Neural progenitor cell (in vitro differentiated cells): ENCODE data around the gene CMA1. TPM values are rescaled to one million over a fixed set of nuclear protein-coding genes. Genes with fewer than 3 reads are reported as not detected.
A peak's percentile ranks its signal among the peaks of the same experiment; 100 is the strongest.
"Not testable (repeated sequence)": the region's sequence is repeated elsewhere in the genome, so short reads cannot be mapped to it uniquely, and the experiment has no call there.

ENCODE experiments used
- DNase-seq: peaks from one replicate; pipeline ENCODE4 v3.0.0-alpha.2; 2016; ENCODE audit warnings: low spot score
- H2AFZ ChIP-seq: fragments of 200-600 bp; sonication (generic); replicated peaks from 2 replicates; pipeline ENCODE4 v1.6.1; 2016; ENCODE audit warnings: antibody characterized with exemption
- H3F3A ChIP-seq: fragments of 200-600 bp; sonication (generic); 2 replicates; pipeline ENCODE4 v1.6.1; 2016; ENCODE audit warnings: antibody characterized with exemption, low read depth
- H3K27ac ChIP-seq: fragments of 200-600 bp; sonication (generic); 2 replicates; pipeline ENCODE4 v1.5.1; 2016; ENCODE audit warnings: mild to moderate bottlenecking
- H3K27me3 ChIP-seq: fragments of 200-600 bp; sonication (generic); 2 replicates; pipeline ENCODE4 v1.6.1; 2016; ENCODE audit warnings: mild to moderate bottlenecking, moderate library complexity
- H3K36me3 ChIP-seq: fragments of 200-600 bp; sonication (generic); 2 replicates; pipeline ENCODE4 v1.5.1; 2016
- H3K4me1 ChIP-seq: fragments of 200-600 bp; sonication (generic); 2 replicates; pipeline ENCODE4 v1.6.1; 2016; ENCODE audit warnings: mixed run types
- H3K4me2 ChIP-seq: fragments of 200-600 bp; sonication (generic); 2 replicates; pipeline ENCODE4 v1.6.1; 2016
- H3K4me3 ChIP-seq: fragments of 200-600 bp; sonication (generic); 2 replicates; pipeline ENCODE4 v1.5.1; 2016
- H3K79me2 ChIP-seq: fragments of 200-600 bp; sonication (generic); 2 replicates; pipeline ENCODE4 v1.6.1; 2016; ENCODE audit warnings: low read depth
- H3K9ac ChIP-seq: fragments of 200-600 bp; sonication (generic); 2 replicates; pipeline ENCODE4 v1.6.1; 2016
- H3K9me3 ChIP-seq: fragments of 200-600 bp; sonication (generic); 2 replicates; pipeline ENCODE4 v1.5.1; 2016; ENCODE audit warnings: low read depth
- H4K20me1 ChIP-seq: fragments of 200-600 bp; sonication (generic); 2 replicates; pipeline ENCODE4 v1.6.1; 2016; ENCODE audit warnings: low read depth
- H3K27ac Mint-ChIP-seq: 3 replicates; pipeline ENCODE4 v1.8.0; 2021; ENCODE audit warnings: mixed read lengths
- H3K27me3 Mint-ChIP-seq: 2 replicates; pipeline ENCODE4 v1.8.0; 2022; ENCODE audit warnings: low read depth, mild to moderate bottlenecking, inconsistent platforms, moderate library complexity, mixed read lengths; ENCODE audit not compliant: insufficient read depth
- H3K36me3 Mint-ChIP-seq: 3 replicates; pipeline ENCODE4 v1.8.0; 2021; ENCODE audit warnings: mixed read lengths
- H3K4me1 Mint-ChIP-seq: 3 replicates; pipeline ENCODE4 v1.8.0; 2021; ENCODE audit warnings: mixed read lengths
- H3K4me3 Mint-ChIP-seq: 3 replicates; pipeline ENCODE4 v1.8.0; 2021; ENCODE audit warnings: mild to moderate bottlenecking, moderate library complexity, mixed read lengths
- H3K9me3 Mint-ChIP-seq: 3 replicates; pipeline ENCODE4 v1.8.0; 2020; ENCODE audit warnings: mixed read lengths
- CTCF ChIP-seq: fragments of 200-600 bp; sonication (generic); IDR thresholded peaks from 2 replicates; pipeline ENCODE4 v1.5.1; 2017; ENCODE audit warnings: antibody characterized with exemption, mild to moderate bottlenecking
- EZH2 ChIP-seq: fragments of 200-600 bp; sonication (generic); IDR thresholded peaks from 2 replicates; pipeline ENCODE4 v1.6.1; 2017; ENCODE audit warnings: antibody characterized with exemption, mild to moderate bottlenecking, moderate library complexity
- EZH2phosphoT487 ChIP-seq: fragments of 200-600 bp; sonication (generic); IDR thresholded peaks from 2 replicates; pipeline ENCODE4 v1.6.1; 2017; ENCODE audit warnings: antibody characterized with exemption
- total RNA-seq: library from RNA; depleted of rRNA; stranded (reverse); fragments of >200 nt; gene quantifications from 2 replicates; pipeline ENCODE4 v1.2.3, GENCODE V29; 2015; ENCODE audit warnings: low replicate concordance

CMA1 gene
- total RNA-seq, 1 donor from 2014 or later = not detected

- Mint-ChIP-seq H3K4me3 (no peak overlapping the region), H3K9me3 (no peaks in the 10 kb centered on the region), H3K27me3 (no peaks in the 10 kb centered on the region), H3K36me3 (peaks cover 4% of the 10 kb centered on the region), H3K27ac (no peak overlapping the region), H3K4me1 (peaks cover 5% of the 10 kb centered on the region)
- Histone ChIP-seq H3K27me3 (no peaks in the 10 kb centered on the region), H3K79me2 (no peaks in the 10 kb centered on the region), H4K20me1 (no peaks in the 10 kb centered on the region), H3K9ac (no peak overlapping the region), H3K4me3 (no peak overlapping the region), H2AFZ (peak overlapping the region; percentile 99), H3K9me3 (no peaks in the 10 kb centered on the region), H3K36me3 (no peaks in the 10 kb centered on the region), H3K4me2 (no peak overlapping the region), H3F3A (no peaks in the 10 kb centered on the region), H3K4me1 (no peaks in the 10 kb centered on the region), H3K27ac (no peak overlapping the region)
- peak; percentile 82 for DNase-seq
- TF ChIP-seq EZH2 (no peak), CTCF (peak; percentile 83)
Observed at GRCh38 chr14:24481622-24482324, 26.3 kb downstream of the CMA1 start.

GRCh38 chr14:24479999-24480398, 28.1 kb downstream of the CMA1 start:
- not testable (repeated sequence) for H3K79me2 ChIP-seq, H3K9me3 ChIP-seq, H3K4me1 ChIP-seq, H4K20me1 ChIP-seq, H3K27ac Mint-ChIP-seq, H3K9me3 Mint-ChIP-seq, H3K4me3 ChIP-seq, H3K36me3 Mint-ChIP-seq, H3K4me2 ChIP-seq, H3K27me3 ChIP-seq, H3K4me3 Mint-ChIP-seq, H3K4me1 Mint-ChIP-seq, H3K27me3 Mint-ChIP-seq, H2AFZ ChIP-seq, H3K36me3 ChIP-seq, H3F3A ChIP-seq, H3K27ac ChIP-seq, H3K9ac ChIP-seq, DNase-seq

GRCh38 chr14:24475261-24475660, 32.8 kb downstream of the CMA1 start:
- H3K27ac ChIP-seq = no peak overlapping the region
- Mint-ChIP-seq H3K4me1 (no peaks in the 10 kb centered on the region), H3K36me3 (peaks cover 3% of the 10 kb centered on the region), H3K9me3 (peaks cover 2% of the 10 kb centered on the region), H3K27me3 (peaks cover 2% of the 10 kb centered on the region), H3K27ac (no peak overlapping the region), H3K4me3 (no peak overlapping the region)
- no peaks in the 10 kb centered on the region for H3K4me1 ChIP-seq
- H3K4me3 ChIP-seq = no peak overlapping the region
- no peaks in the 10 kb centered on the region for H4K20me1 ChIP-seq
- H3K79me2 ChIP-seq = no peaks in the 10 kb centered on the region
- H3K4me2 ChIP-seq = no peak overlapping the region
- H3K27me3 ChIP-seq = no peaks in the 10 kb centered on the region
- TF ChIP-seq CTCF (no peak), EZH2 (no peak), EZH2phosphoT487 (no peak)
- no peaks in the 10 kb centered on the region for H3K36me3 ChIP-seq
- no peak for DNase-seq
- H3F3A ChIP-seq = no peaks in the 10 kb centered on the region
- no peak overlapping the region for H3K9ac ChIP-seq
- no peak overlapping the region for H2AFZ ChIP-seq
- no peaks in the 10 kb centered on the region for H3K9me3 ChIP-seq

GRCh38 chr14:24473211-24473610, 34.9 kb downstream of the CMA1 start:
- Histone ChIP-seq H3K27ac (no peak overlapping the region), H3K9ac (no peak overlapping the region), H3F3A (no peaks in the 10 kb centered on the region), H2AFZ (no peak overlapping the region), H3K36me3 (no peaks in the 10 kb centered on the region), H4K20me1 (no peaks in the 10 kb centered on the region), H3K4me1 (no peaks in the 10 kb centered on the region), H3K4me3 (no peak overlapping the region), H3K27me3 (no peaks in the 10 kb centered on the region), H3K79me2 (no peaks in the 10 kb centered on the region), H3K4me2 (no peak overlapping the region), H3K9me3 (no peaks in the 10 kb centered on the region)
- no peak overlapping the region for H3K4me3 Mint-ChIP-seq
- TF ChIP-seq CTCF (no peak), EZH2 (no peak), EZH2phosphoT487 (no peak)
- H3K27me3 Mint-ChIP-seq = peaks cover 2% of the 10 kb centered on the region
- H3K4me1 Mint-ChIP-seq = no peaks in the 10 kb centered on the region
- peaks cover 2% of the 10 kb centered on the region for H3K9me3 Mint-ChIP-seq
- no peak for DNase-seq
- no peak overlapping the region for H3K27ac Mint-ChIP-seq
- H3K36me3 Mint-ChIP-seq = peaks cover 2% of the 10 kb centered on the region

- H3K27me3 ChIP-seq, H4K20me1 ChIP-seq, H3K9me3 Mint-ChIP-seq, H3K27ac Mint-ChIP-seq, H3K4me3 ChIP-seq, H2AFZ ChIP-seq, H3F3A ChIP-seq, H3K4me3 Mint-ChIP-seq, H3K36me3 Mint-ChIP-seq, H3K9me3 ChIP-seq, H3K36me3 ChIP-seq, H3K4me2 ChIP-seq, H3K27me3 Mint-ChIP-seq, H3K79me2 ChIP-seq, H3K4me1 Mint-ChIP-seq, H3K27ac ChIP-seq, H3K9ac ChIP-seq, H3K4me1 ChIP-seq, DNase-seq: not testable (repeated sequence)
Observed at GRCh38 chr14:24470450-24470849, 37.6 kb downstream of the CMA1 start.
